Left ventricle myocardium inferior (tissue), 1 donor: Measurements from ENCODE around the gene ZKSCAN5. TPM values are rescaled to one million over a fixed set of nuclear protein-coding genes. Genes with fewer than 3 reads are reported as not detected.

Experiments used
- DNase-seq: peaks from one replicate; pipeline ENCODE4 v3.0.0-alpha.2; 2020
- H3K27ac ChIP-seq: fragments of 200-600 bp; replicated peaks from 2 replicates; pipeline ENCODE4 v1.8.0; 2021
- H3K27me3 ChIP-seq: fragments of 200-600 bp; 2 replicates; pipeline ENCODE4 v1.8.0; 2021; ENCODE audit warnings: low read depth
- H3K36me3 ChIP-seq: fragments of 200-600 bp; 2 replicates; pipeline ENCODE4 v1.8.0; 2021
- H3K4me1 ChIP-seq: fragments of 200-600 bp; 2 replicates; pipeline ENCODE4 v1.8.0; 2021
- H3K4me3 ChIP-seq: fragments of 200-600 bp; 2 replicates; pipeline ENCODE4 v1.8.0; 2021; ENCODE audit warnings: mild to moderate bottlenecking, moderate library complexity
- H3K9me3 ChIP-seq: fragments of 200-600 bp; replicated peaks from 2 replicates; pipeline ENCODE4 v1.8.0; 2021
- CTCF ChIP-seq: fragments of 200-600 bp; IDR thresholded peaks from 2 replicates; pipeline ENCODE4 v1.8.0; 2021; ENCODE audit warnings: antibody characterized with exemption, mild to moderate bottlenecking, borderline replicate concordance
- intact Hi-C: fragments of 100-400 bp; cut with micrococcal nuclease; formaldehyde crosslinking; loops from one replicate; pipeline ENCODE4 v1.11.0; 2022
- total RNA-seq: library from RNA; stranded (reverse); fragmentation: NEBNext Ultra II Directional; extraction: Animal tissue kit (Norgen Biotek cat#: 25700); gene quantifications from one replicate; pipeline ENCODE4 v1.2.1, GENCODE V29; 2021
- donor health status: DM: no; HTN: yes; CAD: no; lungs with severe emphysema.

The ZKSCAN5 gene
- total RNA-seq, 1 donor from 2014 or later, result 6.0 TPM

DNA sequence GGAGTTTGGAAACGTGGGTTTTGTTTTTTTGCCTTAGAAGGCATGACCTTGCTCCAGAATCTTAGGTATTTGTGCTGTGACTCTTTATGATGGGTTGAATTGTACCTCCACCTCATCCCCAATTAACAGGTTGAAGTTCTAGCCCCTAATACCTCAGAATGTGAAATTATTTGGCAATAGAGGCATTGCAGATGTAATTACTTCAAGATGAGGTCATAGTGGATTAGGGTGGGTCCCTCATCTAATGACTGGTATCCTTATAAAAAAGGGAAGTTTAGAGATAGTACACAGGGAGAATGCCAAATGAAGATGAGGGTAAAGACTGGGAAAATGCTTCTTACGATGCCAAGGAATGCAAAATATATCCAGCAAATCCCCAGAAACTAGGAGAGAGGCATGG lies 50.5 kb downstream of the ZKSCAN5 start:
- Histone ChIP-seq H3K27ac (no peak overlapping the region), H3K4me1 (peaks cover 62% of the 10 kb centered on the region), H3K4me3 (no peak overlapping the region), H3K36me3 (peaks cover 21% of the 10 kb centered on the region), H3K27me3 (no peaks in the 10 kb centered on the region), H3K9me3 (no peaks in the 10 kb centered on the region)
- no peak for DNase-seq
- intact Hi-C loops, result no loop called here
- no peak for TF ChIP-seq CTCF

- no peak for DNase-seq
- intact Hi-C loops, result no loop called here
- peak overlapping the region; percentile 99 for H3K27ac ChIP-seq
These were observed 52.7 kb downstream of the ZKSCAN5 start for GRCh38 chr7:99557196-99557607.

DNA sequence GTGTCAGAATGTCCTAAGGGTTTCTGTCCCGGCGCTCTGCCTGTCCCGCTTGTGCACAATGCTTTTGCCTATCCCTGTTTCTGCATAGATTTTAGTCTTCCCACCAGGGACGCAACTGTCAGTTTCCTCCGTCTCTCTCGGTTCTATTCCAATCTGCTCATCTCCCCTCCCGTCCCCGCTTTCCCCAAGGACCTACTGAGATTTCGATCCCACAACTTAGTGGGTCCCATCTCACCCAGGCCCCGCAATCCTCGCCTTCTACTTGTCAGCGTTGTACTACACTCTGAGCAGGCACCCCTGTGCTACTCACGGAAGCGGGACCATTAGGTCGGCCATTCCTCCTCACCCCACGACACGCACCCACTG lies 53.5 kb downstream of the ZKSCAN5 start:
- Histone ChIP-seq H3K27me3 (no peaks in the 10 kb centered on the region), H3K36me3 (peaks cover 49% of the 10 kb centered on the region), H3K4me1 (peaks cover 60% of the 10 kb centered on the region), H3K4me3 (peak overlapping the region; percentile 98), H3K27ac (peak overlapping the region; percentile 99), H3K9me3 (no peaks in the 10 kb centered on the region)
- intact Hi-C loops, result no loop called here
- no peak for TF ChIP-seq CTCF
- DNase-seq, result no peak

More at GRCh38 chr7:99557196-99557607, 52.7 kb downstream of the ZKSCAN5 start:
- Histone ChIP-seq H3K36me3 (peaks cover 42% of the 10 kb centered on the region), H3K9me3 (no peaks in the 10 kb centered on the region), H3K4me3 (peak overlapping the region; percentile 98), H3K4me1 (peaks cover 62% of the 10 kb centered on the region), H3K27me3 (no peaks in the 10 kb centered on the region)
- no peak for TF ChIP-seq CTCF

DNA sequence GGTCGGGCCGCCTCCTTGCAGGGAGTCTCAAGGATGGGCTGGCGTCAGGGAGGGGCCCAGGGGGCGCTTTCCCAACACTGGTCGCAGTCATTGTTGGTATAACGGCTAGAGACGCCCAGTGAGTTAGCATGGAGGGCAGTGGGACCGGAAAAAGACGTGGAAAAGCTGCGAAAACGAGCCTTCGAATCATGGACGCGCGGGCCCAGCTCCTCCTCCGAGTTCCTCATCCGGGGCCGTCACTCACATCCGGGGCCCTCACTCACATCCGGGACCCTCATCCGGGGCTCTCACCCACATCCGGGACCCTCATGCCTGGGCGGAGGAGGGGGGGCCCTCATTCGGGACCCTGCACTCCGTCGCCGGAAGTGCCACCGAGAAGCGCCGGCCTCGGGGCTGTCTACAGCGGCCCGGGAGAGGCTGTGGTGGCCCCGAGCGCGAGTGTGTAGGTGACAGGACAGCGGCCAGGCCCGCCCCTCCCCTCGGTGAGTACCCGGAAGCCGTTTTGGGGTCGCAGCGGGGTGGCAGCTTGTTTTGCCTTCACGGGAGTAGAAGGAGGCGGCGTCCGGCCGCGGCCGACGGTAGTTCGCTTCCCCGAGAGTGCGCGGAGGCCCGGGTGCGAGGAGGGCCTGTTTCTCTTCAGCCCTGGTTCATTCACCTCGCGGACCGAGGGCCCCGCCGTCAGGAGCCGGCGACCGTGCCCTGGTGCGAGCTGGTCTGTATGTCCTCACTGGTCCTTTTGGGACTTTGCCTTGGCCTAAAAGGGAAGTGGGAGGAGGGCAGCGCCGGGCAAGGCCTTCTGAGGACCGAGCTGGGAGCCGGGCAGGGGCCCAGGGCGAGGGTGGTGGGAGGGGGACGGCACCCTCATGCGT lies 54.1 kb downstream of the ZKSCAN5 start, which contains the start of gene ZNF655:
Gene ZNF655, plus strand, starts transcription at position 337 of the 869 bp plus-strand sequence. CDS start 1,918 bp downstream, outside the sequence.
- H3K27me3 ChIP-seq, result no peaks in the 10 kb centered on the region
- H3K9me3 ChIP-seq, result no peaks in the 10 kb centered on the region
- H3K4me1 ChIP-seq, result peaks cover 61% of the 10 kb centered on the region
- TF ChIP-seq CTCF, result no peak
- DNase-seq, result peak; percentile 91
- intact Hi-C loops, result no loop called here
- H3K4me3 ChIP-seq, result peak within 1 kb of the TSS; percentile 98
- H3K36me3 ChIP-seq, result peaks cover 54% of the 10 kb centered on the region
- peak within 1 kb of the TSS; percentile 99 for H3K27ac ChIP-seq

DNA sequence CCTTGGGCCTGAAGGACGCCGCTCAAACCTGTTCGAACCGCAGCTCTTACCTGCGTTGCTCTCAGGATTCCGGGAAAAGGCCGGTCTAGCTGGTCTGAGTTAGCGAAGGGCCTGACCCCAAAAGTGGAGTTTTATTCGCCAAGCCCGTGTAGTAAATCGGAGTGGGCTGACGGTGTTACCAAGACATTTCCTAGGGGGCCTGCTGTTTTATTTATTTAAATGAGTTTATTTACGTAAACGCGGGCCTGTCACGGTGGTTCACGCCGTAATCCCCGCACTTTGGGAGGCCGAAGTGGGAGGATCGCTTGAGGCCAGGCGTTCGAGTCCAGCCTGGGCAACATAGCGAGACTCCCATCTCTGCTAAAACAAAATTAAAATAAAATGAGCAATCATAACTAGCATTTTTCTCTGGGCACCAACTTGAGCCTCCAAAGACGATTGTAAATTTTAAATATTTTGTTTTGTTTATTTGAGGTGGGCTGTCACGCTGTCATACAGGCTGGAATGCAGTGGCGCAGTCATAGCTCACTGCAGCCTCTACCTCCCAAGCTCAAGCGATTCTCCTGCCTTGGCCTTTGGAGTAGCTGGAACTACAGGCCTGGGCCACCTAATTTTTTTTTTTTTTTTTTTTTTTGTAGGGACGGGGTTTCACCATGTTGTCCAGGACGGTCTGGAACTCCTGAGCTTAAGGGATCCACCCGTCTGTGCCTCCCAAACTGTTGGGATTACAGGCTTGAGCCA lies 54.9 kb downstream of the ZKSCAN5 start:
- DNase-seq, result no peak
- Histone ChIP-seq H3K4me3 (peak overlapping the region; percentile 98), H3K27ac (peak overlapping the region; percentile 99), H3K4me1 (peaks cover 61% of the 10 kb centered on the region), H3K27me3 (no peaks in the 10 kb centered on the region), H3K36me3 (peaks cover 57% of the 10 kb centered on the region), H3K9me3 (no peaks in the 10 kb centered on the region)
- no peak for TF ChIP-seq CTCF
- intact Hi-C loops, result no loop called here
